Vagina (tissue), 2 donors: Measurements from ENCODE around the gene ULK4.

Experiments
- POLR2A ChIP-seq, 2 donors: fragments of 450-650 bp; IDR thresholded peaks; one replicate each; pipeline ENCODE4 v1.6.1; 2017; ENCODE audit warnings: antibody characterized with exemption in 2 of 2, mild to moderate bottlenecking in 2 of 2, moderate library complexity in 2 of 2
- TF ChIP-seq, protein P1 (sequence below), 3 experiments: fragments of 450-650 bp in 2 of 3; fragments of 200-600 bp in 1 of 3; sonication (generic) in 1 of 3; IDR thresholded peaks; one replicate each; pipeline ENCODE4 v1.5.1; 2017 to 2019; ENCODE audit warnings: antibody characterized with exemption in 3 of 3, mild to moderate bottlenecking in 2 of 3, moderate library complexity in 2 of 3

DNA sequence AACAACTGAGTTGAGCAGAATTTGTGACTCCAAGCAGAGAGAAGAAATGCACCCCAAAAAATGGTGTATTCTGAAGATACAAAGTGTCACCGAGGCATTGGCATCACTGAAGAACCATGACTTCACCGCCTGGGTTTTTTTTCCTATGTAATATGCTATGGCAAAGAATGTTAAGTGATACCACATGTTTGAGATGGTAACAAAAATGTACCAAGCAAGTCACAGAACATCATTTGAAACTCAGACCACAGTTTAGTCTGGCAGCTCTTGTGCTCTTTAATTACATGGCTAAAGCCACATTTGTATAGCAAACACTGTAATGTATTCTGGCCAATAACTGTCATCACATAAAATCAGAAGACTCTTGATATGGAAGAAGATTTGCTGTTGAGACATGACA lies 323.5 kb downstream of the ULK4 start:
- TF ChIP-seq POLR2A (IDR thresholded peaks at IDR 0.05) = no peak
- TF ChIP-seq, protein P1, sequence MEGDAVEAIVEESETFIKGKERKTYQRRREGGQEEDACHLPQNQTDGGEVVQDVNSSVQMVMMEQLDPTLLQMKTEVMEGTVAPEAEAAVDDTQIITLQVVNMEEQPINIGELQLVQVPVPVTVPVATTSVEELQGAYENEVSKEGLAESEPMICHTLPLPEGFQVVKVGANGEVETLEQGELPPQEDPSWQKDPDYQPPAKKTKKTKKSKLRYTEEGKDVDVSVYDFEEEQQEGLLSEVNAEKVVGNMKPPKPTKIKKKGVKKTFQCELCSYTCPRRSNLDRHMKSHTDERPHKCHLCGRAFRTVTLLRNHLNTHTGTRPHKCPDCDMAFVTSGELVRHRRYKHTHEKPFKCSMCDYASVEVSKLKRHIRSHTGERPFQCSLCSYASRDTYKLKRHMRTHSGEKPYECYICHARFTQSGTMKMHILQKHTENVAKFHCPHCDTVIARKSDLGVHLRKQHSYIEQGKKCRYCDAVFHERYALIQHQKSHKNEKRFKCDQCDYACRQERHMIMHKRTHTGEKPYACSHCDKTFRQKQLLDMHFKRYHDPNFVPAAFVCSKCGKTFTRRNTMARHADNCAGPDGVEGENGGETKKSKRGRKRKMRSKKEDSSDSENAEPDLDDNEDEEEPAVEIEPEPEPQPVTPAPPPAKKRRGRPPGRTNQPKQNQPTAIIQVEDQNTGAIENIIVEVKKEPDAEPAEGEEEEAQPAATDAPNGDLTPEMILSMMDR (IDR thresholded peaks at IDR 0.05) = no peak
